Measurements from ENCODE around the gene NPTX1. TPM values are rescaled to one million over a fixed set of nuclear protein-coding genes. Genes with fewer than 3 reads are reported as not detected.
A peak's percentile ranks its signal among the peaks of the same experiment; 100 is the strongest.

NPTX1 gene
- total RNA-seq, 2 donors from 2014 or later, result 0.56 to 0.68 TPM

GRCh38 chr17:80482058-80482318 lies 5.6 kb upstream of the NPTX1 start:
- Histone ChIP-seq H3K27me3 (replicated peaks; ENCODE audit: insufficient read depth) (peaks cover 51% of the 10 kb centered on the region), H3K4me3 (no peak overlapping the region), H3K36me3 (no peaks in the 10 kb centered on the region), H3K27ac (no peak overlapping the region), H3K9me3 (no peaks in the 10 kb centered on the region), H3K4me1 (ENCODE audit: control insufficient read depth in 1 of 2, low read depth in 2 of 2) (peaks cover 19 to 20% of the 10 kb centered on the region in 2 donors)
- DNase-seq (ENCODE audit: low spot score), result no peak
- ATAC-seq (ENCODE audit: insufficient number of reproducible peaks, low FRiP score, low read depth), result no peak
- TF ChIP-seq CTCF (IDR thresholded peaks at IDR 0.05), result no peak

- H3K36me3 ChIP-seq, result no peaks in the 10 kb centered on the region
- H3K27ac ChIP-seq, result no peak overlapping the region
- DNase-seq (ENCODE audit: low spot score) (no peak), ATAC-seq (ENCODE audit: insufficient number of reproducible peaks, low FRiP score, low read depth) (no peak)
- no peak overlapping the region for H3K4me3 ChIP-seq
- peaks cover 24% of the 10 kb centered on the region in 2 donors for H3K4me1 ChIP-seq (ENCODE audit: control insufficient read depth in 1 of 2, low read depth in 2 of 2)
- TF ChIP-seq CTCF (IDR thresholded peaks at IDR 0.05), result no peak
- peaks cover 56% of the 10 kb centered on the region for H3K27me3 ChIP-seq (replicated peaks; ENCODE audit: insufficient read depth)
- no peaks in the 10 kb centered on the region for H3K9me3 ChIP-seq
These were observed 5.1 kb upstream of the NPTX1 start for GRCh38 chr17:80481284-80482057.

GRCh38 chr17:80480248-80480647 lies 3.8 kb upstream of the NPTX1 start:
- ATAC-seq (ENCODE audit: insufficient number of reproducible peaks, low FRiP score, low read depth) (no peak), DNase-seq (ENCODE audit: low spot score) (no peak)
- no peak for TF ChIP-seq CTCF (IDR thresholded peaks at IDR 0.05)
- H3K4me3 ChIP-seq, result no peak overlapping the region
- H3K4me1 ChIP-seq (ENCODE audit: control insufficient read depth in 1 of 2, low read depth in 2 of 2), result peaks cover 34% of the 10 kb centered on the region in 2 donors
- peaks cover 56% of the 10 kb centered on the region for H3K27me3 ChIP-seq (replicated peaks; ENCODE audit: insufficient read depth)
- no peaks in the 10 kb centered on the region for H3K36me3 ChIP-seq
- H3K9me3 ChIP-seq, result no peaks in the 10 kb centered on the region
- H3K27ac ChIP-seq, result no peak overlapping the region

DNA sequence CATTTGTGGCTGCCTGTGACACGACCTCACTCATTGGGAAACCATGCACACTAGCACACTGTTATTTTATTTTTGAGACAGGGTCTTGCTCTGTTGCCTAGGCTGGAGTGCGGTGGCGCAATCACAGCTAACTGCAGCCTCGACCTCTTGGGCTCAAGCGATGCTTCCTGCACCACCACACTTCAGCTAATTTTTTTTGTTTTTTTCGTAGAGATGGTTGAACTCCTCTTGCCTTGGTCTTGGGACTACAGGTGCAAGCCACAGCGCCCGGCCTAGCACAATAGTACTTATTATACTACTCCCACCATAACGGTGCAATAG lies 2.8 kb upstream of the NPTX1 start:
- H3K36me3 ChIP-seq, result no peaks in the 10 kb centered on the region
- no peak overlapping the region for H3K4me3 ChIP-seq
- no peak for DNase-seq (ENCODE audit: low spot score)
- no peak overlapping the region for H3K27ac ChIP-seq
- no peak for ATAC-seq (ENCODE audit: insufficient number of reproducible peaks, low FRiP score, low read depth)
- H3K27me3 ChIP-seq (replicated peaks; ENCODE audit: insufficient read depth), result peaks cover 56% of the 10 kb centered on the region
- H3K4me1 ChIP-seq (ENCODE audit: control insufficient read depth in 1 of 2, low read depth in 2 of 2), result peaks cover 42 to 45% of the 10 kb centered on the region in 2 donors
- TF ChIP-seq CTCF (IDR thresholded peaks at IDR 0.05), result no peak
- H3K9me3 ChIP-seq, result no peaks in the 10 kb centered on the region

GRCh38 chr17:80478487-80479245 lies 2.3 kb upstream of the NPTX1 start:
- Histone ChIP-seq H3K4me1 (ENCODE audit: control insufficient read depth in 1 of 2, low read depth in 2 of 2) (peaks cover 43 to 49% of the 10 kb centered on the region in 2 donors), H3K4me3 (peak overlapping the region; percentile 61), H3K27ac (no peak overlapping the region), H3K27me3 (replicated peaks; ENCODE audit: insufficient read depth) (peaks cover 56% of the 10 kb centered on the region), H3K36me3 (no peaks in the 10 kb centered on the region), H3K9me3 (no peaks in the 10 kb centered on the region)
- no peak for DNase-seq (ENCODE audit: low spot score)
- TF ChIP-seq CTCF (IDR thresholded peaks at IDR 0.05), result no peak
- ATAC-seq (ENCODE audit: insufficient number of reproducible peaks, low FRiP score, low read depth), result no peak

Measured in thoracic aorta (tissue), 2 donors.